Activated CD8-positive, alpha-beta memory T cell treated with anti-CD3 and anti-CD28 coated beads for 4 hours (primary cell): Measurements from ENCODE around the gene SLC35F6.
A peak's percentile ranks its signal among the peaks of the same experiment; 100 is the strongest.
"Not testable (repeated sequence)": the region's sequence is repeated elsewhere in the genome, so short reads cannot be mapped to it uniquely, and the experiment has no call there.

Experiments
- DNase-seq, 2 donors: peaks; one replicate each; pipeline ENCODE4 v3.0.0-alpha.2; 2020; ENCODE audit warnings: low read depth in 2 of 2

The SLC35F6 gene

DNA sequence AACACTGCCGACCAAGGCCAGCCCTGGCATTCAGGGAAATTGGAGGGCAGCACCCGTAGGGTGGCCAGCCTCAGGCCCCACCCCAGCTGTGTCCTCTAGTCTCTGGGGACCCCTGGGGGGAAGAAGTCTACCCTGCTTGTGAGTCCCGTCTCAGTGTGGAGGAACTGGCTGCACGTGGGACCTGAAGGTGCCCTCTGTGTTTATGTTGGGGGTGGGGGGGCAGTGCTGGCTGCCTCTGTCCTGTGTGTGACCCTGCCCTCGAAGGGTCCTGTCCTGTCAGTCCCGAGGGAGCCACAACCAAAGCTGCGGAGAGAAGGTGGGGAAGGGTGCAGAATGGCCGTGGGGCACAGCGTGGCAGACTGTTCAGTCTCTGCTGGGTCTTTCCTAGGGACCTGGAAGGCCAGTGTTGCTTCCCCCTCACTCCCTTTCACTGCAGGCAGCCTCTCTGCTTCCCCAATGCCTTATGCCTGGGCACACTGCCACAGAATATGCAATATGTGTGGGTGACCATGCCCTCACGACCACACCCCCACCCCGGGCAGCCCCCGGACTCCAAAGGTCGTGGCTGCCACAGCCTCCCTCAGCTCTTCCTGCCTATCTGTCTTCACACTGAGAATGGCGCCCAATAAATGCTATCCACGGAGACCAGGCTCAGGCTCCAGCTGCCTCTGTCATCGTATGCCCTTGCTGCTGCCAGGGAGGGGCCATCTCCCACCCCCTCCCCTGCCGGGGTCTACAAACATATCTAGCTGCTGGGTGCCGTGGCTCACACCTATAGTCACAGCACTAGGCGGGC lies 33.3 kb upstream of the SLC35F6 start:
- no peak for DNase-seq

DNA sequence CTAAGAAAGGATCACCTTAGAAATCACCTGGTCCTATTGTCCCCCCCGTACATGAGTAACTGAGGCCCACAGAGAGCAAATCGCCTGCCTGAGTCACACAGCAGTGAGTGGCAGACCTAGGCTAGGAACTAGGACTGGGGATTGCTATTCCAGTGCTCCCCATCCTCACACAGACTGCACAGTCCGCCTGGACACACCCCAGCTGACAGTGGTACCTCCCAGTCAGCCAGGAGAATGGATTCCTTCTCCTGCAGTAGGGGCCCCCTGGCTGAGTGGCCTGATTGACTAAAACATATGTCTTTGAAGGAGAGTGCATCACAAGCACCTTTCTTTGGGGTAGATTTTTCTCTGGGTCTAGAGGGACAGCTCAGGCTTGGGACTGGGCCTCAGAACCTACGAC lies 32.4 kb upstream of the SLC35F6 start:
- no peak for DNase-seq

DNA sequence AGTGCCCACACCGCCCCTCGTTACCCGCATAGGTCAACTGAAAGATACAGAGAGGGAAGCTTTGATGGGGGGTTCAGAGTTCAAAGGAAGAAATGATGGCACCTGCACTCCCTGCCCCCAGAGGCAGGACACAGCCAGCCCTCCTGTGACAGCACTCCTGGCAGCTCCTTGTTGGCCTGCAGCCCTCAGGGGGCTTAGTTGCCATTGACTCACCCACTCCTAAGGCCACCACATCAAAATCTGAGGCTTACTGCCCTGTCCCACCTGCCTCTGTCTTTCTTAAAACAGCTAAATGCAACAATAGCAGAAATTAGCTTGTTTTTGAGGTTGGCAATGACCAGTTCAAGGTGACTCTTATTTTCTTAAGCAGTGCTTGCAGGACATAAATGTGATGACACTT lies 31.6 kb upstream of the SLC35F6 start:
- DNase-seq: no peak

DNA sequence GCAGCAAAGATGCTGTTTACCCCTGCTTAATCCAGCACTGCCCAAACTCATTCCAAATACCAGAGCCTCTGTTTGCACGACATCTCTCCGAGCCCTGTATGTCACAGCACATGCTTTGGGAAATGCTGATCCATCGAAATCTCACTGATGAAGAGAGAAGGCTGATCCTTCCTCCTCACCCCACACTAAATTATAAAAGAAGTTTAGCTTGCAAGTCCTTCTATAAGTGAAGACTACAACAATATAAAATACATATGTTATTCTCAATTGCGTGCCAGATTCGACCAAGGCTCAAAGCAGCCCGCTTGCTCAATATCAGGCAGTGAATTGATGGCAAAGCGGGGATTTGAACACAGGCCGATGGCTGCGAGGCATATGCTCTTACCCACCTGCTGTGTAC lies 30.7 kb upstream of the SLC35F6 start:
- no peak for DNase-seq

DNA sequence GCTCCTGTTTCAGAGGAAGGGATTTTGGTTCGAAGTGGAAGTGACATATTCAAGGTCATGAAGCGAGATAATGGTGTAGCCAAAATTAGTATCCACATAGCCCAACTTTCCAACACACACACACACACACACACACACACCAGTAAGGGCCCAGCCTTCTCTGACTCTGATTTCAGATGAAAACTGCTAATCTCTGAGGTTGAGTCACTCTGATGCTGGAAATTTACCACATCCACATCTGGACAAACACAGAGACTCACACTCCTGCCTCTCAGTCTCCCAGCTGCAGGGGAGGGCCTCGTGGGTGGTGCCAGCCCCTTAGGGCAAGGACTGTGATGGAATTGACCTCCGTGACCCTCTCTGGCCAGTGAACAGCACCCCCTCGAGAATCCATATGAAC lies 29.0 kb upstream of the SLC35F6 start:
- no peak for DNase-seq

DNA sequence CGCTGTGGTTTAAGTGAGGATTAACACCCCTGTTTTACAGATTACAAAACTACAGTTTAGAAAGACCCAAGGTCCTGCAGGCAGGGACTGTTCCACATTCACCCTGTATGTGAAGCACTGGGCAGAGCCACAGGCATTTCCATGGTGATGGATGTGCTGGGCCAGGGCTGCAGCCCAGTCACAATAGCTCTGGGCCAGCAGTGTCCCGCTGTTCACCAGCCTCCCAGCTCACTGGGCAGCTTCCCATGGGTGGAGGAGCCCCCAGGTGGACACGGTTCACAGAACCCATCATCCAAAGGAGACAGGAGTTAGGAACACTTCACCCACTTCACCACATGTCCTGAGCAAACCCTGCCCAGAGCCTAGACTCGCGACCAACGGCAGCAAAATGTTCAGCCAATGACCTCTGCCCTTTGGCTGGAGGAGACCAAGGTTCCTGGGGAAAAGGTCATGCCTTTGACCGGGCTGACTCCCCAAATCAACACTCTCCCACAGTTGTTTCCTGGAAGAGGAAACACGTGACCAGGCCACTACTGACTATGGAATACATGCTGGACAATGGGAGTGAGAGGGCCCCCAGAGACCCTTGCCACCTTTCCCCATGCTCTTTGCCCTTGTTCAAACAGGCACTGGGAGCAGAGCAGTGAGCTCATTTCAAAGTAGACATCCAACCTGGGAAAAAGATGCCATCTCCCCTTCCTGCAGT lies 28.0 kb upstream of the SLC35F6 start:
- no peak for DNase-seq

DNA sequence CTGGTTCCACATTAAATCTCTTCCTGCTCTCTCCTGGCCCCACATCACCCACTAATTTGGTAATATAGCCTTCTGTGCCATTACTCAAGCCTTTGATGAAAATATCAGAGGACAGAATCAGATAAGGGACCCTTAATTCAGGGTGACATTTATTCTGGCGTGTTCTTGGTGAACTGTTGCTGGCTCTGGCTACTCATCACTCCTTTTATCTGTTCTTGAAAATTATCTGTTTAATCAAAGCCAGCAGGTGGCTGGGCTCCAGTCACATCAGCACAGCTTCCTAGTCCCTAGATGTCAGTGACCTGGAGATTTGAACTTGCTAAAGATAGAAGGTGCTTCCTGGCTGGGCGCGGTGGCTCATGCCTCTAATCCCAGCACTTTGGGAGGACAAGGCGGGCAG lies 26.9 kb upstream of the SLC35F6 start:
- DNase-seq: no peak

DNA sequence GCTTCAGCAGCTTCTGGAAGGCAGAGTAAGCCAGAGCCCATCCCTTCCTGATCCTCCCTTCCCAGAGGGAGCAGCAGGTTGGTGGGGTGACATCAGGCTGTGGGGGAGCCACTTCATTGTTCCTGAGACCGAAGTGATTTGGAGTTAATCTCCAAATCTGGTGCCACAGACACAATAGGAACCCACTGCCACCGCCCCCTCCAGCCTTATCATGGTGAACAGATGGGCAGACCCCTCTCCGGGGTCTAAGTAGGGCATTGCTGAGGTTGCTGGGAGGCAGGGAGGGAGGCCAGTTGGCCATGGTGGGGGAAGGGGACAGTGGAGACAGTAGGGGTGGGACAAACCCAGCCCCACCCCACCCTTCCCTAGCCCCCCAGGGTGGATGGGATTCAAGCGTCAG lies 25.6 kb upstream of the SLC35F6 start:
- DNase-seq: no peak

DNA sequence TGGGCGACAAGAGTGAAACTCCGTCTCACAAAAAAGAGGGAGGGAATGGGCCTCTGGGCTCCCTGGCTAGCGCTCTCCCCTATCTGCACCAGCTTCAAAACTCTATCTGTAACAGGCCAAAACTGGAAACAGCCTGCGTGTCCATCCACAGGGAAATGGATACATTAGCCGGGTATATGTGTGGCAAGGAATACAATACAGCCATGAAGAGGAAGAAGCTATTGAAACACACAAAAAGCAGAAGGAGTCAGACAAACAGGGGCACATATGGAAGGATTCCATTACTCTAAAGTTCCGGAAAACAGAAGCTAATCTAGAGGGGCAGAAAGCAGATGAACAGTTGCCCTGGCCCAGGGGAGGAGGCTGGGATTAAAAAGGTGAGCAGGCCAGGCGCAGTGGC lies 24.6 kb upstream of the SLC35F6 start:
- no peak for DNase-seq

DNA sequence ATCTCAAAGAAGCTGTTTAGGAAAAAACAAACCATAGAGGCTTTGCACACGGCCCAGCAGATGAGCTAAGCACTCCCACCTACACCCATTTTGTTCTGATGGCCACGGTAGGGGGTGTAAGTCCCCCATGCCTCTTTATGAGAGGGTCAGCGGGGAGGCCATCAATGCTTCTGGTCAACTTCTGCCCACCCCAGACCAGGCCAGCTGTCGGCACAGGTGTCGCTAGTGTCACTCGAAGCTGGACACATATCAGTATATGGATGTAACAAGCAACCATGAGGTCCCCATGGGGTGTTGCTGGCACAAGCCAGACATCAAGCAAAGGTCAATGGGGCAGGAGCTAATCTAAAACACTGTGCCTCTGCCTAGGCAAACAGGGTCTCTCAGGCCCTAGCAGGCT lies 23.7 kb upstream of the SLC35F6 start:
- no peak for DNase-seq

DNA sequence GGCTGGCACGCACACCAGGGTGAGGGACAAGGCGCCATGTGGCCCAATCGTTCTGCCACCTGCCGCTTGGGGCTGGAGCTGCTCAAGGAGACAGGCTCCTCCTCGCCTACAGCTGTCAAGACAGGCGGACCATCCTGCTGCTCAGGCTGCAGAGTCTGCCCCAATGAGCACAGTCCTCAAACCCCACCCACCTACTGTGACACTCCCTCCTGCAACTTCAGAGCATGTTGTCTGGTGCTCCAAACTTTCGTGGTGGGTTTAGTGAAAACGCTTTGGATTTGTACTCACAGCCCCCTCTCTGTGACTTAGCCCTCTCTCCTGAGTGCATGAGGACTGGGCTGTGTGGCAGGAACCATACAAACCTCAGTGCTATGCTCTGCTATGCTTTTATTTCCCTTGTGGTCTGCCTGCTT lies 23.2 kb upstream of the SLC35F6 start:
- DNase-seq: peak in 1 of 2 donors; percentile 20

DNA sequence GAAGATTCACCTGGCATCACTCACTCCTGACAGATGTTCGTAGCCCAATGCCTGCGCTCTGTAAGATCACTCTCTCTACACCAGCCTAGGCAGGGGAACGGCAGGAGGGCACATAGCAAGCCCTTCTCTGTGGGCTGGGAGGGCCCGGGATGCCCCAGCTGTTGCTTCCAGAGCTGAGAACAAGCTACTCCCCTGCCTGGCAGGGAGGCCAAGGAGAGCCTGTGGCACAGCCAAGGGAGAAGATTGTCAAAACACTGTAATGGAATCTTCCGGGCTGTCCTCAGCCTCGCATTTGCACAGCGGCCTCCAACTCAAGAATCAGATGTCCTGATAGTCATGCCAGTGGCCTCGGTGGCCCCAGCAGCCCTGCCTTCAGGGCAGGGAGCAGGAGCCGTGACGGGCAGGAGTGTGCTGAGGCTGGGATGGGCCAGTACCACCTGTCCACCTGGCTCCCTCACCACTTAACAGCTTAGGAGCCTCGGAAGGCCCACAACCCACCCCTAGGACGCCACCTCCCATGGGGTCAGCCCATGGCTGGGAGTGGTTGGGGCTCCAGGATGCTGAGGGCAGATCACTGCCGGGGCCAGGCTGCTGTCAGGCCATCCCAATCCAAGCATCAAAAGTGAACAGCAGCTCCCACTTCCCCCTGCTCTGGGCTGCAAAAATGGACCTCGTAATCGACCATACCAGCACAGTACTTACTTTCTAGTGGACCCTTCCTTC lies 21.9 kb upstream of the SLC35F6 start:
- no peak for DNase-seq

DNA sequence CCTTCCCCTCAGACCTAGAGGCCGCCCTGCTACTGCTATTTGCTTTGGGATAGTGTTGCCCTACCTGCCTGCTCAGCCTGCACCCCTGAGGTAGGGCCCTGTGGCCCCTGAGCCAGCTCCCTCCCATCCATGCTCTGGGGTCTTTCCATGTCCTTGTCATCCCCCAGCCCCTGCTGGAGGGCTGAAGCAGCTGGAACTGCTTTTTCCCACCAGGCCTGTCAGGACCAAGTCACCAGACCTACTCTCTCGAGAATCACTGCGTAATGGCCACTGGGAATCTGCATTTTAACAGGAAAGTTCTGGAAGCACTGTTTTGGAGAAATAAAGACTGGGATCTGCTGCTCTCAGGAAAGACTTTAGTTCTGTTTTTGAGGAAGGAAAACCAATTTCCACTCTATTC lies 20.2 kb upstream of the SLC35F6 start:
- DNase-seq: no peak

DNA sequence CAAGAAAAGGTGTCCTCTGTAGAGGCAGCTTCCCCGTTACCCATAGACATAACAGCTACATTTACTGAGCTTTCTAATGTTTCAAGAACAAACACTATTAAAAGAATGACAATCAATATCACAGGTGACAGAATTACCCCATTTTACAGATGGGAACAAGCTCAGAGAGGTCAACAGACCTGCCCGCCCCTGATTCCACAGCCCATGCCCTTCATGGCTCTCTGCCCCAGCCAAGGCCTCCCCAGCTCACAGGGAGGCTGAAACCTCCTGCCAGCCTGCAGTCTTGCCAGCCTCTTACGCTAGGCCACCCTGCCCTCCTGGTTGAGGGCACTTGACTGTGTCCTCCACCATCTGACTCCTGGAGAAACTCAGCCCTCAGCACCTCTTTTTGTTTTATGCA lies 19.1 kb upstream of the SLC35F6 start:
- DNase-seq: no peak

DNA sequence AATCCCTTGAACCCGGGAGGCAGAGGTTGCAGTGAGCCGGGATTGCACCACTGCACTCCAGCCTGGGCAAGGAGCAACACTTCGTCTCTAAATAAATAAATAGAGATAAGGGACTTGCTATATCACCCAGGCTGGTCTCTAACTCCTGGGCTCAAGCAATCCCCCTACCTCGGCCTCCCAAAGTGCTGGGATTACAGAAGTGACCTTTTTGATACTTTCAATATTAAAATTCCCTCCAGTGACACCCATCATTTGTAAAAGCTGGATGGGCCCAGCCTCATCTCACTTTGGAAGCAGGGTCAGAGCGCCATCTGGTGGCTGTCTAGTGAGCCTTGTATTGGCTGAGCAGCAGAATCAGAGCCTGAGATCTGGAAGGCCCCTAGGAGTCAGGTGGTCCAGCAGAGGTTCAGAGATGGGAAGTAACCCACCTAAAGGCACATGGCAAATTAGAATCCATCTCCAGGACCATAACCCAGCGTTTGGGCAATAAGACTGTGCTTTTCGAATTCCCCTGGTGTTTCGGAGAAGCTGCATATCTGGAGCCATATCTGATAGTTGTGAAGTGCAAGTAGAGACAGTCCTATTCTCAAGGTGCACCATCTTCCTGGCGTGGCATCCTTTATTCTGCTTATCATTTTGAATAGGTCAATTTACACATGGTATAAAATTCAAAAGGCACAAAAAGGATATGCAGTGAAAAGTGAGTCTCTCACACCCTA lies 18.3 kb upstream of the SLC35F6 start:
- peak; percentile 52 to 58 for DNase-seq

DNA sequence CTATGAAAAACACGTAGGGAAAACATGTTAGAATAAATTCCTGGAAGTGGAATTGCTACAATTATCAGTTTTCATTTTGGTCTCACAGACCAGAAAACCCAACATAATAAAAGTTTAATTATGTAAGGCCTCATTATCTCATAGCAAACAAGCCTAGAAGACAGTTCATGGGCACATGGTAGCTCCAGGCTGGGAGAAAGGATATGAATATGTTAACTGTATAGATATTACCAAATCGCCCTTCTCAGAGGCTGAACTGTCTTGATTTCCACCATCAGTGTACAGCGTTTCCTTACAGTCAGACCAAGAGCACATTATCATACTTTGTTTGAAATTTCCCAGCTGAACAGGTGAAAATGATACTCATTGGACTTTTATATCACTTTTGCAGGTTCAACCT lies 17.1 kb upstream of the SLC35F6 start:
- no peak for DNase-seq

DNA sequence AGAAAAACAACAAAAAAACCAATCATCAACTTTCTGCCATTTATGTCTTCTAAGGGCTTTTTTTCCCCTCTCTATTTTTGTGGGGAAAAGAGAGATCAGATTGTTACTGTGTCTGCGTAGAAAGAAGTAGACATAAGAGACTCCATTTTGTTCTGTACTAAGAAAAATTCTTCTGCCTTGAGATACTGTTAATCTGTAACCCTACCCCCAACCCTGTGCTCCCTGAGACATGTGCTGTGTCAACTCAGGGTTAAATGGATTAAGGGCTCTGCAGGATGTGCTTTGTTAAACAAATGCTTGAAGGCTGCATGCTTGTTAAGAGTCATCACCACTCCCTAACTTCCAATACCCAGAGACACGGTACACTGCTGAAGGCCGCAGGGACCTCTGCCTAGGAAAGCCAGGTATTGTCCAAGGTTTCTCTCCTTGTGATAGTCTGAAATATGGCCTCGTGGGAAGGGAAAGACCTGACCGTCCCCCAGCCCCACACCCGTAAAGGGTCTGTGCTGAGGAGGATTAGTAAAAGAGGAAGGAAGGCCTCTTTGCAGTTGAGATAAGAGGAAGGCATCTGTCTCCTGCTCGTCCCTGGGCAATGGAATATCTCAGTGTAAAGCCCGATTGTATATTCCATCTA lies 14.2 kb upstream of the SLC35F6 start:
- not testable (repeated sequence) for DNase-seq

DNA sequence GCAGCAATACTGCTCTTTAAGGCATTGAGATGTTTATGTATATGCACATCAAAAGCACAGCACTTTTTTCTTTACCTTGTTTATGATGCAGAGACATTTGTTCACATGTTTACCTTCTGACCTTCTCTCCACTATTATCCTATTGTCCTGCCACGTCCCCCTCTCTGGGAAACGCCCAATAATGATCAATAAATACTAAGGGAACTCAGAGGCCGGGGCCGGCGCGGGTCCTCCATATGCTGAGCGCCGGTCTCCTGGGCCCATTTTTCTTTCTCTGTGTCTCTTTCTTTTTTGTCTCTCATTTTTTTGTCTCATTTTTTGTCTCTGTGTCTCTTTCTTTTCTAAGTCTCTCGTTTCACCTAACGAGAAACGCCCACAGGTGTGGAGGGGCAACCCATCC lies 13.6 kb upstream of the SLC35F6 start:
- not testable (repeated sequence) for DNase-seq

DNA sequence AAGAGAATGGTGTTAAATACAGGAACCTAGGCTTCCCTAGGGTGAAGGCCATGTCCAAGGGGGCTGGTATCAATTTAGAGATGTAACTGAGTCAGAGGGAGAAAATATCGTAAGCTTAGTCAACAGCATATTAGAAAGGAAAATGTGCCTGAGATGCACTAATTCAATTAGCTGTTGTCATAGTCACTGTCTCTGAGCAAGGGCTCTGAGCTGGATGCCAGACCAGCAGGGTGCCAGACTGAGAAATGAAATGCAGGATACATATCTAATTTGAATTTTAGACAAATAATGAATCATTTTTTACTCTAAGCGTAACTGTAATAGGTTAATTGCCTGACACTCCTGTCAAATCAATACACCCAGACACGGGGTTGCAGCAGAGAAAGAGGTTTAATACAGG lies 11.4 kb upstream of the SLC35F6 start:
- no peak for DNase-seq

DNA sequence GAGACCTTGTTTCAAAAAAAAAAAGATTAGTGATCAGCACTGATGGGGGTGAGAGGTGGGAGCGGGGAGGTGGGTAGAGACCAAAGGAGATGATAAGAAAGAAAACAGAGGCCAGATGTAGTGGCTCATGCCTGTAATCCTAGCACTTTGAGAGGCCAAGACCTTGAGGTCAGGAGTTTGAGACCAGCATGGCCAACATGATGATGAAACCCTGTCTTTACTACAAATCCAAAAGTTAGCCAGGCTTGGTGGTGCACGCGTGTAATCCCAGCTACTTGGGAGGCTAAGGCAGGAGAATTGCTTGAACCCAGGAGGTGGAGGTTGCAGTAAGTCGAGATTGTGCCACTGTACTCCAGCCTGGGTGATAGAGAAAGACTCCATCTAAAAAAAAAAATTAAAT lies 9.5 kb upstream of the SLC35F6 start:
- no peak for DNase-seq

DNA sequence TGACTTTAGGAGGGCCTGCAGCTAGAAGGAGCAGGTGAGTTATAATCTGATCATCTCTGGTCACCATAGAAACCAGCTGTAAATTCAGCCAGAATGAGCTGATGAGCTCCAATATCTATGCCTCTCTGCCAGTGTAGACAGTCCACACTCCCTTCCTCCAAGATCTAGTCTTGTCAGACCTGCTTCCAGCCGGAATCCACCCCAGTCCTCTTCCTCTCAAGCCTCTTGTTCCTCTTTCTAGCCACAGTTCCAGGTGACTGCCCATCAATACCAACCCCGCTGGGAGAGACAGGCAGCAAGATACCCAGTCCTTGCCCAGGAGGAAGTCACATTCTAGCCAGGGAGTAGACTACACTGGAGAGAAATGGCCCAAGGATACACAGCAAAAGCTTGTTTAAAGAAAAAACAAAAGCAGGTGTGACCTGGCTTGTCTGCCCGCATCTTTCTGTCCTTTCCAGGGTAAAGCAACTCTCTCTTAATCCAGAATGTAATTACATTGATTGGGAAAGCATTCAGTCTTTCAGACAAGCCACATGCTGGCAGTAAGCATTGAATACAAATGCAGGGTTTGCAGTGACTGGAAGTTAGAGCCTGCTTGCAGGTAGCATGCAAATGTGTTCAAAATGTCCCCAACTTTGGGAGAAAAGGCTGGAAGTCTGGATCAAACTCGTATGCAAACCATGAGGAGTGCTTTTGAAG lies 9.0 kb upstream of the SLC35F6 start:
- DNase-seq: no peak
